Activated CD8-positive, alpha-beta memory T cell treated with anti-CD3 and anti-CD28 coated beads, Interleukin-2, amount 50 U/mL, for 24 hours (primary cell): ENCODE results near the gene CAPN2.

Source experiments
- DNase-seq: peaks from one replicate; pipeline ENCODE4 v3.0.0-alpha.2; 2020; ENCODE audit errors: extremely low read depth

The CAPN2 gene

DNA sequence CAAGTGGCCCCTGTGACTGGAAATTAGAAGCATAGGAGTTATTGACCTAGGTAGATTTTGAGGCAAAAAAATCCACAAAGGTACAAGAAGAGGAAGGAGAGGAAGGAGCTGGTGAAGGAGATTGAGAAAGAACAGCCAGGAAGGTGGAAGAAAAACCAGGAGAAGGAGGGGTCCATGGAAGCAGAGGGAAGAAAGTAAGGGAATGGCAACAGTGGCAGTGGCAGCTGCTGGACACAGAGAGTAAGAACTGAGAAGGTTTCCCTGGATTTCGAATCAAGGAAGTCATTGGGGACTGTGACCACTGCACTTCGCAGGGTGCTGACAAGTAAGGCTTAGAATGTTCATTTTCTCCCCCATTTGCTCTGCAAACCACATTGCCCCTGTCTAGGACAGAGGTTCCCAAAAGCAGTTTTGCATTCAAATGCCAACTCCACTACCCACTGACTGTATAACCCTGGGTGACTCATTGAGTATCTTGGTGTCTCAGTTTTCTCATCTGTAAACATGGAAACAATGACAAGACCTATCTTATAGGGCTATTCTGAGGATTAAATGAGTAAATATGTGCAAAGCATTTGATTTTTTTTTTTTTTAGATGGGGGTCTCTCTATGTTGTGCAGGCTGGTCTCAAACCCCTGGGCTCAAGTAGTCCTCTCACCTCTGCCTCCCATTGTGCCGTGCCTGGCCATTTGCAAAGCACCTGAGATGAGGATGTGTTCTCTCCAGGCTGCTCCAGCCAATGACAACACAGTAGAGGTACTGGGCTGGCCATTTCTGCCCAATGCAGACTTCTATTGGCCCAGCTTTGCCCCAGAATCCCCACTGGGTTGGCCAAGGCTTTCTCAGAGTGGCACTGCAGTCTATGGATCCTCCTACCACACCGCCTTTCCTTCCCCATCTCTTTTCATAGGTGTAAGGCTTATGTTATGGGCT is 9.3 kb upstream of the CAPN2 start:
- no peak for DNase-seq

DNA sequence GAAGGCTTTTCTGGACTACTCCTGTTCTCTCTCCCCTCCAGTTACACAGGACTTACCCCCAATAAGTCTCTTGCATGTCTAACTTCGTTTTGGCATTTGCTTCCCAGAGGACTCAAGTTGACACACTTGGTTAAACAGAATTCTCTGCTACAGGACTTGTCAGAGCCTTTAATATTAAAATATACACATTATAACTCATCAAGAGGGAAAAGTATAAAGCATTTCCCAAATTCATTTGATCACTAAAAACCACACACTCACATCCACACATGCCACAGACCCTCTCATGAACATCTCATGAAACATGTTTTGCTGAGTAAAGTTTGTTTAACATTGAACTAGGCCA is 8.7 kb upstream of the CAPN2 start:
- no peak for DNase-seq

DNA sequence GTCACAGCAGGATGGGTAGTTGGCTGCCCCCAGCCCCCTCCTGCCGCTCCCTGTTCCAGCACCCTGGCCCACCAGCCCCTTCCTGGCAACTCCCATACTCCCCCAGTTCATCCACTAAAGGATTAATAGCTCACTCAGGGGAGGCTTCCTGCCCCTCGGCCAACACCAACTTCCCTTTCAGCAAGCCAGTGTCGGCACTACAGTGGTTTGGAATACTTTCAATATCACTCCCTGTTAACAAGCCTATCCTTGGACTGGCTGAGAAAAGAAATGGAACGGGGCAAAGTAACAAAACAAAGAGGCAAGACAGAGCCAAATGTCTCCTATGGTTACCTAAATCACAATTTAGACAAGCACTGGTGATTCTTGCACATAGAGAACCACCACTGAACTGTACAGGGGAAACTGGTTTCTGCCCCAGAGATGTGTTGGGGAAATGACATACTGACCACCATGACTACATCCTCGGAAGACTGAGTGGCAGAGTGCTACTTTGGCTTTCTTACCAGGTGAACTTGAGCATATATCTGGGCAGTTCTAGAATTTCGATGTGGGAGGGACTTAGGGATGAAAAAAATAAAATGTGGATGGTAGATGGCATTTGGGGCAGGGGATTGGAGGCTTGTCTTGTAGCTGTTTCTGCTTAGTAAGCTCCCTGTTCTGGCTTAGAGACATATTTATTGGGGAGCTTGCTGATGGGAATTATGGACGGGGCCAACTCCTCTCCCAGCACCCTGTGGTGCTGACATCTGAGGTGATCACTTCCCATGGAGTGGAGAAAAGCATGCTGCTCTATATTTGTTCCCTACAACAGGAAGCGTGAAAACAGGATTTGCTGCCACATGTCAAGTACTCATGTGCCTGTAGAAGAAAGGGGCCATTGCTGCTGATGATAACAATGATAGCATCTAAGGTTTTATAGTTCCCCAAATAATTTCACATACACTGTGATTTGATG is 7.1 kb upstream of the CAPN2 start:
- DNase-seq = no peak

DNA sequence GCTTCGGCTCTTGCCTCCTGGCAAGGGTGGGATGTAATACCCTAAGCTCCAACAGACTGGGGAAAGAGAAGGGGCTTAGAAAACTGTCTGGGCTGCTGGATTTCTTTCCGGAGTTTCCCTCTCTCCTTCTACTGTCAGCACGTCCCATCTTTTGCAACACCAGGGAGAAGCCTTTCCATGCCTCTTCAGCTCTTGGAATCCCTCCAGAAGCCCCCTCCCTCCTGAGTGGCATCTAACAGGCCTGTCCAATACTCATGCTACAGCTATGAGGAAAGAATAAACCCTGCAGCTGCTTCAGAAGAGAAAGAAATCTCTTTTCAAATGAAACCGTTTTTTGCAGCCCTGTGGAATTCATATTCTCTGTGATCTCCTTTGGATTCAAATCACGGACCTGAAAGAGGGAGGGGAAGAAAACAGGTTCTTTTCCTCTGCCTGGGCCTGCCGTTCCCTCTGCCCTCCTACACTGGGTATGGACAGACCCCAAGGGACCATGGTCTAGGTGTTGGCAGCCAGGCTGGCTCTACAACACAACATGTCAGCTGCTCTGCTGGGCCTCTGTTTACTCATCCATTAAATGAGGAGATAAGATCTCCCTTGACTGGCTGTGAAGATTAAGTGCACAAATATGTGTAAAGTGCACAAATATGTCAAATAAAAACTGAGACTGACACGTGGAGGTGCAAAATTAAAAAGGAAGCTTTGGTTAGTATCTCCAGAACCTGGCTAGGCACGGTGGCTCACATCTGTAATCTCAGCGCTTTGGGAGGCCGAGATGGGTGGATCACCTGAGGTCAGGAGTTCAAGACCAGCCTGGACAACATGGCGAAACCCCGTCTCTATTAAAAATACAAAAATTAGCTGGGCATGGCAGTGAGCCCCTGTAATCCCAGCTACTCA is 6.0 kb upstream of the CAPN2 start:
- DNase-seq = no peak

DNA sequence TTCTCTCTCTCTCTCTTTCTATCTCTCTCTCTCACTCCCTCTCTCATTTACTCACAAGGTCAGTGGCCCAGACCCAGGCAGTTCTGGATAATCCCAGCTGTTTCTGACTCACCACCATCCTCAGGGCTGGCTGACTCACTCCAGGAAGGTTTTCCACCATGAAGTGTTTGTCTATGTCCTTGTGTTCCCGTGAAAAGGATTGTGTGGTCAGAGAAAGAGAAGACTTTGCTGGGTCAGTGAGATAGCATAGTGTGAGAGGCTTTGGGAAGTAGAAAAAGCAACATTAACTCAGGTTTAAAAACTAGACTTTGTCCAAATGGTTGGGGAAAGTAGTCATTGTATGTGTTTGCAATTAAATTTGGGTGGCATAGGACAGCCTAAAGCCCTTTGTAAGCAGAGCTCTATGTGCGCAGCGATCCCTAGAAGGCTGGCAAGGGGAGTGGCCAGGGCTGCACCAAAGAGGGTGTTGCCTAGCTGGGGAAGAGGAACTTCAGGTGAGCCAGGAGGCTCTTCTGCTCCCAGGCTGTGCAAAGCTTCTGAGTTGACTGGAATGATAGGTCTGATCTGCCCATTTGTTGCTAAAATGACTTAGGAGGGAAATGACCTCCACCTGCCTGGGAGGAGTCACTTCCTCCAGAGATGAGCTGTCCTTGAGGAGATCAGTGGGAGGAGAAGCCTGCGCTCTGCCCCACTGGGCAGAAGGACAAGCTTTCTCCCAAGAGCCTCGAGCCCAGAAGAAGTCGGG is 4.9 kb upstream of the CAPN2 start:
- no peak for DNase-seq

DNA sequence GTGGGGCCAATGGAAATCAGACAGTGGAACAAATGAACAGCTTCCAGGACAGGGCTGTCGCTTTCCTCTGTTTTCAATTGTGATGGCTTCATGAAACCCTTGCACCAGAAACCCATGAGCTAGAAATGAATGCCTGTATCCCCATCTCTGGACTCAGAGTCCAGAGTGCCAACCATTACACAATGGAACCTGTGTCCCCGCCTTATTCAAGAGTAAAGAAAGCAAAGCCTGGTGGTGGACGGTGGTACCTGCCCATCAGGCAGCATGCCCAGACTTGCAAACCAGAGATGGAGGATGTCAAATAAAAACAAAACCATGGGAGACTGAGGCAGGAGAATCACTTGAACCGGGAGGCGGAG is 4.4 kb upstream of the CAPN2 start:
- DNase-seq = no peak

DNA sequence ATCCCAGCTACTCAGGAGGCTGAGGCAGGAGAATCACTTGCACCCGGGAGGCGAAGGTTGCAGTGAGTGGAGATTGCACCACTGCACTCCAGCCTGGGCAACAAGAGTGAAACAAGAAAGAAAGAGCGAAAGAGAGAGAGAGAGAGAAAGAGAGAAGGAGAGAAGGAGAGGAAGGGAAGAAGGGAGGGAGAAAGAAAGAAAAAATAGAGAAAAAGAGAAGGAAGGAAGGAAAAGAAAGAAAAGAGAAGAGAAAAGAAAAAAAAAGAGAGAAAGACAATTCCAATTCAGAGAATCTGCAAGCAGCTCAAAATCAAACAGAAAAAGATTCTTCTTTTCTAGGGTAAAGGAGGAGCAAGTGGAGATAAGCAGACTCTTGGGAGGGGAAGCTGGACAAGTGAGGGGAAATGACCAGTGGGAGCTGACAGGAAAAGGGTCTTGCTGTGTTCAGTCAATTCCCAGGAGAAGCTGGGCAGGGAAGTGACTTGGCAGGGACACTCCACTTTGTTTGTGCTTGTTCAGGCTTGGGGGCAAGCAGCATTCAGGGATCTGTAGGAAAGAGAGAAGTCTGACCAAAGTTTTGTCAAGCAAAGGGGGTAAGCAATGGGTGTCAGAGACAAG is 3.6 kb upstream of the CAPN2 start:
- no peak for DNase-seq

DNA sequence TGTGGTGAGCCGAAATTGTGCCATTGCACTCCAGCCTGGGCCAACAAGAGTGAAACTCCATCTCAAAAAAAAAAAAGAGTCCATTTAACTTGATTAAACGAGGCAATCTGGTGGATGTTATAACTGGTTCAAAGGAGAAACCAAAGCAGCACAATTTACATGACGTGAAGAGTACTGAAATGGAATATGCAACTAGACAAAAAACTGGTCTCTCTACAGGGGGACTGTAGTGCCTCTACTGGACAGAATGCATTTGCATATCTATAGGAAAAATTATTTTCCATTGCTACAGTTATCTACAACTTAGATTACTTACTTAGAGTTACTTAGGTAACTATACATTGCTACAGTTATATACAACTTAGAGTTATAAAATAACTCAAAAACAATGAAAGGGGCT is 2.7 kb upstream of the CAPN2 start:
- no peak for DNase-seq

DNA sequence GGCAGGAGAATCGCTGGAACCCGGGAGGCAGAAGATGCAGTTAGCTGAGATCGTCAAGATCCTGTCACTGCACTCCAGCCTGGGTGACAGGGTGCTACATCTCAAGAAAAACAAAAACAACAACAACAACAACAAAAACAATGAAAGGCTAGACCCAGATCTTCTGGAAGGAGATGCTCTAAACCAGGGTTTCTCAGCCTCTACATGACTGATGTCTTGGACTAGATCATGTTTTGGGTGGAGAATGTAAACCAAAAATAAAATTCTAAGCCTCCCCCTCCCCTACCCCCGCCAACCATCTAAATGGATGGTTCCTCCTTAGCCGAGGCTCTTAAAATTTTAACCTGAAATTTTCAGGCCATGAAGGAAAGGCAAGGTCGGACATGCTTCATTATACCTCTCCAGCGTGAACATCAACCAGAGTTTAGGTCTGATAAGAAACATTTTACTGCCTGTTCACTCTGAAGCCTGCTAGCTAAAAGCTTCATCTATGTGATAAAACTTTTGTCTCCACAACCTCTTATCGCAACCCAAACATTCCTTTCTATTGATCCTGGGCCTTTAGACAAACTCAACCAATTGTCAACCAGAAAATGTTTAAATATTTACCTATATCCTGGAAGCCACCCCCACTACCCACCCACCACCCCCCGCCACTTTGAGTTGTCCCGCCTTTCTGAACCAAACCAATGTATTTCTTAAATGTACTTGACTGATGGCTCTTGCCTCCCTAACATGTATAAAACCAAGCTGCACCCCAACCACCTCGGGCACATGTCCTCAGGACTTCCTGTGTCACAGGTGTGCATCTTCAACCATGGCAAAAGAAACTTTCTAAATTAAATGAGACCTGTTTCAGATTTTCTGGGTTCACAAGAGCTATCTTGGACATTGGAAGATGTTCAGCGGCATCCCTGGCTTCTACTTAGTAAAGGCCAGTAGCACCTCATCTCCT is 1.9 kb upstream of the CAPN2 start:
- DNase-seq = no peak

DNA sequence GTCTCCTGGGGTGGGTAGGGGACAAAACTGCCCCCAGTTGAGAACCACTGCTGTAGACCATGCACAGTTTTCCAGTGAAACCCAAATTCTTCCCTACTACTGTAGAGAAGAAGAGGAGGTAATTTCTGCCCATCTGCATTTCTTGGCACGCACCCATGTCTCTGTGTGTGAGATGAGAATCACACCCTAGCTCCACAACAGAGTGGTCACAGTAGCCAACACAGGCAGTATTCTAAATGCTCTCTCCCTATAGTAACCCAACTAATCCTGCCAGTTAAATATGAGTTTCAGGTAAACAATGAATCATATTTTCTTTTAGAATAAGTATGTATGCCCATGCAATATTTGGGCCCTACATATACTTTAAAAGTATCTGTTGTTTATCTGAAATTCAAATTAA is 1.2 kb upstream of the CAPN2 start:
- DNase-seq = no peak

DNA sequence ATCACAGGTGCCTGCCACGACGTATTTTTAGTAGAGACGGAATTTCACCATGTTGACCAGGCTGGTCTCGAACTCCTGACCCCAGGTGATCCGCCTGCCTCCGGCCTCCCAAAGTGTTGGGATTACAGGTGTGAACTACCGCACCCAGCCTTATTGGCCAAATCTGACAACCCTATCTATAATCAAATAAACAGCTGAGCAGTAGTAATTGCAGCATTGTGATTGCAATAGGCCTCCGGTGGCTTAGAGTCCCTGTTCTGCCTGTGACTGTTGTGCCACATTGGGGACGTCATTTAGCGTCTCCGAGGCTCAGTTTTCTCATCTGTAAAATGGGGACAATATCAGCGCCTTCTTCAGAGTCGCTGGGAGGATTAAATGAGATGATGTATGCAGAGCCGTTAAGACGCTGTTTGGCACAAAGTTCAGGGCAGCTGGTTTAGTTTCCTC is 569 bp upstream of the CAPN2 start:
- no peak for DNase-seq

DNA sequence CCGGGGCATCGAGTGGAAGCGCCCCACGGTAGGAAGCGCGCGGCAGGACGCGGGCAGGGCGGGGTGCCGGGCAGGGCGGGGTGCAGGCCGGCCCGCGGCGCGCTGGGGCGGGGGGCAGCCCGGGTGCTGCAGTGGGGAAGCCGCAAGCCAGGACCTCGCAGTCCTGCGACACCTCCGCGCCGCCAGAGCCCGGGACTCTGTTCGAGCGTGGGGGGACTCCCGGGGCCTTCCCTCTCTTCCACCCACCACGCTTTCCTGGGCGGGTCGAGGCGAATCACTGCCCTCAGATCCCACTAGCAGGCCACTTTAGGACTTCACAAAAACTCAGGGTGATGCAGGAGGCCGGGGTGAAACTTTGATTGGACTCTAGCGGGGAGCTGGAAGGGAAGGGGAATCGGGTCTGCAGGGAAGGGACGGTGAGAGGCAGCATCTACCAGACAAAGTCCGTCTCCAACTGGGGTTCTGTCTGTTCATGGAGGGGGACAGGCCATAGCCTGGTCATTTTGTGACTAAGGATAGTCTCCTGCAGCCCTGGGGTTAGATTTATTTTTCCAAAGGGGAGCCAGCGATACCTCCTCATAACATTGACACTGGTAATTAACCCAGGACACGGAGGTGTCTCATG is 623 bp downstream of the CAPN2 start:
- DNase-seq = no peak

DNA sequence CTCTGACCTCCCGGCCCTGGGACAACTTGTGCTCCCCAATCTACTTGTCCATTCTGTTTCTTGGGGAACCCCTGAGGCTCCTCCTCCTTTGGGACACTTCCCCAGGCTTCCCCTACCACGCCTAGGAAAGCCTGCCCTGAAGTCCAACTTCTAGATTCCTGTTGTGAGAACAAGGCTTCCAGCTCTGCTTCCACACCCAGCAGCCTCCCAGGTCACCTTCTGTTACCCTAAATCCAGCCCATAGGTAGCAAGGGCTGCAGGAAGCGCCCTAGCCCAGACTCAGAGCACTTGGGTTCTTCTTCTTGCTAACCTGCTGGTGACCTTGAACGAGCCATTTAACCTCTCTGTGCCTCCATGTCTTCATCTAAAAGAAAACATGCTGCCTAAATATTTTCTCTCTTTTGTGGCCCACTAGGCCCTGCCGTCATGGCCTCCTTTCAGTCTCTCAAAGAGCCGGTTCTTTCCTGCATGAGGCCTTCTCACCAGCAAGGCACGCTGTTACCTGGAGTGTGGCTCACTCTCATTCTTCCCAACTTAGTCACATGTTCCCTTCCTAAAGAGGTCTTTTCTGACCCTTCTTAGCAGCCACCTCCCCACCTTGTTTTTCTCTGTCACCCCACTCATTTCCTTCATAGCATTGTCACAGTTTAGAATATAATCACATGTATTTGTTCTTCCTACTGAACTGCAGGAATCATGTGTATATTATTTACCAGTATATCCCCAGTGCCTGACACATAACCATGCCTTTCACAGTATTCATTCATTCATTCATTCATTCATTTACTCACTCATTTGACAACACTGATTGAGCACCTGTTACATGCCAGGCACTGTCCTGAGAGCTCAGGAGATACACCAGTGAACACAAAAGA is 1.4 kb downstream of the CAPN2 start:
- DNase-seq = no peak

DNA sequence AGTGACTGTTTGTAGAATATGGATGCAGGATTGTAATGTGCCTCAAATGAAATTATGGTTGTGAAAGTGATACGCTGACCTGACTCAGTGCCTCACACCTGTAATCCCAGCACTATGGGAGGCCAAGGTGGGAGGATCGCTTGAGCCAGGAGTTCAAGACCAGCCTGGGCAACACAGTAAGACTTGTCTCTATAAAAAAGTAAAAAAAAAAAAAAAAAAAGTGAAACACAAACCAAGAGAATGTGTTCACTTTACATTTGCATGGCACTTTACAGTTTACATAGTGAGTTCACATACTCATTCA is 2.0 kb downstream of the CAPN2 start:
- DNase-seq = no peak

DNA sequence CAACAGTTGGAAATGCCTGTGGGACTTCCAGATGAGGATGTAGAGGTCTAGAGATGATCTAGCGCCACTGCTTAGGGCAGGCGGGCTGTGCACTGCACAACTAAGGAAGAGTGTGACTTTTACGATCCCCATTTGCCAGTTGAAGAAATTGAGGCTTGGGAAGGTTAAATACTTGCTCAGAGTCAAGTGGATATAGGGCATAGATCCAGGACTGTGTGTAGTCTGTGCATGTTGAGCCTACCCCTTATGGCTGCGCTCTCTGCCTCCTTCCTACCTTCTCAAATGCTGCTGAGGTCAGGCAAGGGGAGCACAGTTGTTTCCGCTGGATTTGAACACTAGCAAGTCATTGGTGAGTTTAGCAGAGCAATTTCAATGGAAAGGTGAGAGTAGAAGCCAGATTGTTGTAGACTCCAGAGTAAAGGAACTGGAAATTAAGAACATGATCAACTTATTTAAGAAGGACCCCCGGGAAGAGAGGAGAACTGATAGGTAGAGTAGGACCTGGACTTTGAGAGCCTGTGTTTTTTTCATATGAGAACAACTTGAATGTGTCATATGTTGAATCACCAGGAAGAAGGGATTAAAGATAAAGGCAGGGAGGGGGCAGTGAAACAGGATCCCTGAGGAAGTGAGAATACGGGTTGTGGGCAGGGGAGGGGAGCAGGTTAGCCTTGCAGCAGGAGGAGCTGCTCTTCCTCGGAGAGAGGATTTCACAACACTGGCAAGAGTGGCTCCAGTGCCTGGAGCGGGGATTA is 2.7 kb downstream of the CAPN2 start:
- DNase-seq = no peak

DNA sequence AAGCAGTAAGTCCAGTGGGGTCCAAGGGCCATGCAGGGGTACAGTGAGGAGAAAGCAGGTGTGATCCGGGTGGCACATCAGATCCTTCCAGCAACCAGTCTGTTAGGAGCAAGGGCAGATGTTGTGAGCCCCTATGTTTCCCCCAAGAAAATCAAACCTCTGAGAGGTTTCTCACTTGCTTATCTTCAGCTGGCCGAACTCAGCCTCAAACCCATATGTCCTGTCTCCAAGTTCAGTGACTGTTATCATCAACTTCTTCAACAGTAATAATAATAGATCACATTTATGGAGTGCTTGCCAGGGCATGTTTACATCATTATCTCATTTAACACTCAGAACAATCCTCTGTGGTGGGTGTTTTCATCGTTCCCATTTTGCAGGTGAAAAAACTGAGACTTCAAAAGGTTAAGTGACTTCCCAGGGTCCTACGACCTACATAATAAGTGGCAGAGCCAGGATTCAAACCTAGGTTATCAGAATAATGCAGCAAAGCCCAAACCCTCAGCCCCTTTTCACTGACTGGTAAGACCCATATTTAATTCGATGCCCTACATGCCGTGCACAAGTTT is 3.3 kb downstream of the CAPN2 start:
- DNase-seq = no peak

DNA sequence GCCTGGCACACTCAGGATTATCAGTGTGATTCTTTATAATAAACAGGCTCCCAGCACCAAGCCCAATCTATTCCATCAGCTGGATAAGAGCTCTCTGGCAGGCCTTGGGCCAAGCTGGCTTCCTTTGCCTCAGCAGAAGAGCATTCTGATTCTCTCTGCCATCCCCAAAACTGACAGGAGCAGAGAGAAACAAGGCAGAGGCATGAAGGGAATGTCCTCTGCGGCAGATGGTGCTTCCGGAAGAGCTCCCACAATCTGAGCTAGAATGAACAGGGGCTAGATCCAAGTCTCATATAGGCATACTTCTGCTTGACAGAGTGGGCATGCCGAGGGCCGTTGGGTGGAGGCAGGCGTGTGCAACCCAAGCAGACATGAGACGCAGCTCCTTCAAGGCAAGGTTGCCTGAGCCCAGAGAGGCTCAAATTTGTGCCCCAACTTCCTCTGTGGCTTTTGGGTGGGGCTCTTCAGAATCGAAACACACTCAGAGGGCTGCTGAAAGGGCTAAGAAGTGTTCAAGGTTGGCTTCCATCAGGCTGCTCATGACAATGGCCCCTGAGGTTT is 4.0 kb downstream of the CAPN2 start:
- no peak for DNase-seq
